Measurements from ENCODE around the gene KCNA1. TPM values are rescaled to one million over a fixed set of nuclear protein-coding genes. Genes with fewer than 3 reads are reported as not detected.

KCNA1 gene
- total RNA-seq, 2 donors from 2014 or later: not detected

- intact Hi-C loops (cut with DNase I): no loop called here
- ATAC-seq (no peak), DNase-seq (no peak)
Measured at GRCh38 chr12:4956968-4957367, 47.3 kb downstream of the KCNA1 start.

DNA sequence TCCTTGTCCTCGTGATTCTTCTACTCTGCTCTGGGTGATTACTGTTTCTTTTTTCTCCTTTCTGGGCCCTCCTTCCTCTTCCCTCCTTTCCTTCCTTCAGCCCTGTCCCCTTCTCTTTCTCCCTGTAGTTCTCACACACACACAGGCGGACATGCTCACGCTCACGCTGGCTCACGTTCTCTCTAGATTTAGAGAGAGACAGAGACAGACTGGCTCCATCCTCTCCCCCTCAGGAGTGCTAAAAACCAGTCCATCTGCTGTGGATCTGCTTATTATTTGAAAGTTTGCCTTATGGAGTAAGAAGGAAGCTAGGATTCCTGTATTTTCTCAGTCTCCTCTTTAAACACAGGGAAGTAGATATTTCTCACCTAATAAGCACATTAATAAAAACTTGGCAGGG lies 48.1 kb downstream of the KCNA1 start:
- intact Hi-C loops (cut with DNase I): no loop called here
- DNase-seq: no peak
- no peak for ATAC-seq

DNA sequence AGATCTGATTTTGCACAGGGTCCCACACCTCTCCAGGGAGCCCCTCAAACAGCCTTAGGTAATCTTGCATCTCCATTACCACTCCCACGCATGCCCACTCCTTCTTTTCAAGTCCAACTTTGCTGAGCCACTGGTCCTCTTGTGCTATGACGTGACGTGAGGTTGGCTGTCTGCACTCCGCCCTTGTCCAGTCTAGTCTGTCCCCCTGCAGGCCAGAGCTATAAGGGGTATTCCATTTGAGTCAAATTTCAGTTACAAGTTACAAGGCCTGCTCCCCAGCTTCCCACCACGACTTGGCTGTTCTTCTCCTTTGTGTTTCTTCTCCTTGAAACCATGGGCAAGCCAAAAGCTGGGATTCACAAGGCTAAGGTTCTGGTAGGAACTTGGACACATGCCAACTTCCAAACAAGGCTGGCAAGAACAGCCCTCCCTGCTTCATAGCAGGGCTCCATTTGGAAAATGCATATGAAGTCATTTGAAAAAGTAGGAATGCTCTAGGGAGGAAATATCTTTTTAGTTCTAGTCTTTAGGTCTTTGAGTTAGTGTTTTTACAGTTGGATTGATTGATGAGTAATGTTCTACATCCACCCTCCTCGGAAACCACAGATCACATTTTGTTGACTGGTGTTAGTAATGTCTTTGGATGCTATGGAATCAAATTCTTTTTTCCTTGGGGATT lies 49.1 kb downstream of the KCNA1 start:
- intact Hi-C loops (cut with DNase I): no loop called here
- no peak for ATAC-seq
- no peak for DNase-seq

DNA sequence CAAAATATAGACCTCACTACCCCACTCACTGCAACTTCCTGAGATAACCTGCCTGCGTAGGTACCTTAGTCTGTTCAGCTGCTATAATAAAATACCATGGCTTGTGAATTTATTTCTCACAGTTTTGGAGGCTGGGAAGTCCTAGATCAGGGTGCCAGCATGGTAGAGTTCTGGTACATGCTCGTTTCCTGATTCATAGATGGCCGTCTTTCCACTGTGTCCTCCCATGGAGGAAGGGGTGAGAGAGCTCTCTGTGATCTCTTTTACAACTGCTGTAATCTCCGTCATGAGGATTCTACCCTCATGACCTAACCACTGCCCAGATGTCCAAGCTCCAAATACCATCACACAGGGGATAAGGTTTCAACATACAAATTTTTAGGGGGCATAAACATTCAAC lies 49.7 kb downstream of the KCNA1 start:
- DNase-seq: no peak
- ATAC-seq: no peak
- intact Hi-C loops (cut with DNase I): no loop called here

GRCh38 chr12:4960030-4960429 lies 50.3 kb downstream of the KCNA1 start:
- ATAC-seq (peak; percentile 73), DNase-seq (peak; percentile 25)
- intact Hi-C loops (cut with DNase I): no loop called here

DNA sequence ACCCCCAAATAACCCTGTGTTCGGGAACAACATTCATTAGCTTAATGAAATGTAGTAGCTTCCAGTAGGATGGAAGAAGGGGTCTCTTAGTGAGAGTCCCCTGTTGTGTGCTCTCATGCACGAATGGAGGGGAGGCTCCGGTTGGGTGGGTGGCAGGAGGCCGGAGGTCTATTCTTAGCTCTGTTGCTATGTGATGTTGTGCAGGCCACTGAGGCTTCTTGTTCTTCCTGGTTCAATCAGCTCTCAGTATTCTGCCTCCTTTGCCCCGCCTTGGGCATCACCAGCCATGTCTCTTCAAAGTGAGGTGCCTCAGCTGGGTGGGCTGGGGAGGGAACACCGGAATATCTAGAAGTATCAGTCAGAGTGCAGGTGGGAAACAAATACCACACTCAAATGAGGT lies 50.8 kb downstream of the KCNA1 start:
- DNase-seq (no peak), ATAC-seq (peak in 1 of 2 donors; percentile 45)
- intact Hi-C loops (cut with DNase I): no loop called here

DNA sequence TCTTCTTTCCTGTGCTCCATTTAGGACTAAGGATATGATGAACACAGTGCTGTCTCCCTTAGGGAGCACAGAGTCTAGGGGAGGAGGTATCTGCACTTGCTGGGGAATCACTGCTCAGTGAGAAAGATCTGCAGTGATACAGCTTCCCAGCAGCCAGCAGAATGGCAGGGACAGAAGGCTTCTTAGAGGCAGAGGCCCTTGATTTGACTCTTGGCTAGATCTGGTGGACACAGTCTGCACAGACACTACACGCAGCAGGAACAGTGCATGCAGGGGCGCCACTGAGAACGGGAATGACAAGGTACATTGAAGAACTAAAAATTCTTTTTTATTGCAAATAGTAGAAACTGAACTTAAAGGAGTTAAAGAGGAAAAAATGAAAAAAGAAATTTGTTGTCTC lies 51.6 kb downstream of the KCNA1 start:
- DNase-seq: no peak
- intact Hi-C loops (cut with DNase I): no loop called here
- no peak for ATAC-seq

DNA sequence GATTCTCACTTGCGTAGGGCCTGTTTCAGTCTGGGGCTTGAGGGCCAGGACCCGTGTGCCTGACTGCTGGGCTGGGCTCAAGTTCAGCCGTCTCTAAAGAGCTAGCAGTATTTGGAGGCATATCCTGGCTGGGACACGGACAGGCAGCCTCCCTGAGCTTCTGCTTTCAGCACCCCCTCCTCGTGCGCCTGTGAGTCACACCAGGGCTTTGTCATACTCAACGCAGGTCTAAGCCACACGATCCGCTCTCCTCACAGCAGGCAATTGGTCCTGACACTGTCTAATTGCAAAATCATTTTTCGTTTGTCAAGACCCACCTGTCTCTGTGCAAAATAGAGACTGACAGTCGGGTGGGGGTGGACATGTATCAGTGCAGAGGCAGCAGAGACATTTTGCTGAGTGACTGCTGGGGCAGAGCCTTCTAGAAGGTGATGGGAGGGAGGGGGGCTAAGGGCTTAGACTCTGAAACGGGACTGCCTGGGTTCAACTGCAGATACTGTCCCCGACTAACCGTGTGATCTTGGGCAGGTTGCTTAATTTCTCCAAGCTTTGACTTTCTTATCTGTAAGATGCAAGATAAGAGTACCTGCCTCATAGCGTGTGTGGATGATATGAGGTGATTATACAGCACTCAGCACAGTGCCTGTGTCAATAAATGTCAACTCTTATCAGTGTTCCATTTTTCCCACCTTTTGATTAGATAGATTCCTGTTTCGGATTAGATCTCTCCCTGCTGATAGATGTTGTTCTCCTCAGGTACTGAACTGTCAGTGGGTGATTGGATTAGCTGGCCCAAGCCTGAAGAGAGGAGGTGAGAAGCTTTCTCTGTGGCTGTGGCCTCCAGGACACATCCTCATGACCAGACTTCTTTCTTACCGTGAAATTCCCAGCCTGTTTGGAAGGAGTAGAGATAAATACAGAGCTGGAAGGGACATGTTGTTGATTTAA lies 53.1 kb downstream of the KCNA1 start:
- intact Hi-C loops (cut with DNase I): no loop called here
- no peak for DNase-seq
- peak in 1 of 2 donors; percentile 31 for ATAC-seq

Other genes with a start within 250 kb of the KCNA1 start
- gene GALNT8, start 189.5 kb upstream of the KCNA1 start, total RNA-seq: 1 to 10 TPM; 3.5 to 4.3 TPM
- gene KCNA5, start 134.0 kb downstream of the KCNA1 start, total RNA-seq: 10 to 100 TPM; 70.3 to 94.8 TPM

All from left cardiac atrium (tissue), 4 donors.